Erythroblast (primary cell): Measurements from ENCODE around the gene NR4A3.

Source experiments
- DNase-seq, 2 experiments: peaks; one replicate each; lab custom pipeline; 2025; lab: John Stamatoyannopoulos, UW
- GATA1 ChIP-seq: IDR thresholded peaks from 2 replicates; pipeline ENCODE4 v1.6.1; 2011; ENCODE audit warnings: low read depth, mild to moderate bottlenecking, control low read depth, low read length, moderate library complexity
- POLR2A ChIP-seq: IDR thresholded peaks from 2 replicates; pipeline ENCODE4 v1.6.1; 2011; ENCODE audit warnings: mild to moderate bottlenecking, low read length

Gene NR4A3

DNA sequence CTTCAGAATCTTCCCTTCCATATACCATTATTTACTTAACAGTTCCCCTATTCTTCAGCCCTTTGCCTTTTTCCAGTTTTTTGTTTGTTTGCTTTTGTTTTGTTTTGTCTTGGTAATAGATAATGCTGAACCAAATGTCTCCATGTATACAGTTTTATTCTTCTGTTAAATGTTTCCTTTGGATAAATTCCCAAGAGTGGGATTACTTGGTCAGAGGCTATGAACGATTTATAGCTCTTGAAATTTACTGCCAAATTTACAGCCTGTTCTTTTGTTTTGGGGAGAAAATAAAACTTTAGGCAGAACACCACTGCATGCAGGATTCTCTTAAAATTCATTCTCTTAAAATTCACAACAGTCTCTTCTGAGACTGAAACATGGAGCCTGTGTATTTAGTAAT, 38.6 kb downstream of the NR4A3 start:
- DNase-seq = no peak
- TF ChIP-seq GATA1 (no peak), POLR2A (no peak)

DNA sequence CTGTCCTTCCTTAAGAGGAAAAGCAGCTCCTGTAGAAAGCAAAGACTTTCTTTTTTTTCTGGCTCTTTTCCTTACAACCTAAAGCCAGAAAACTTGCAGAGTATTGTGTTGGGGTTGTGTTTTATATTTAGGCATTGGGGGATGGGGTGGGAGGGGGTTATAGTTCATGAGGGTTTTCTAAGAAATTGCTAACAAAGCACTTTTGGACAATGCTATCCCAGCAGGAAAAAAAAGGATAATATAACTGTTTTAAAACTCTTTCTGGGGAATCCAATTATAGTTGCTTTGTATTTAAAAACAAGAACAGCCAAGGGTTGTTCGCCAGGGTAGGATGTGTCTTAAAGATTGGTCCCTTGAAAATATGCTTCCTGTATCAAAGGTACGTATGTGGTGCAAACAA, 42.3 kb downstream of the NR4A3 start:
- no peak for TF ChIP-seq POLR2A
- TF ChIP-seq GATA1 = no peak
- DNase-seq = no peak

DNA sequence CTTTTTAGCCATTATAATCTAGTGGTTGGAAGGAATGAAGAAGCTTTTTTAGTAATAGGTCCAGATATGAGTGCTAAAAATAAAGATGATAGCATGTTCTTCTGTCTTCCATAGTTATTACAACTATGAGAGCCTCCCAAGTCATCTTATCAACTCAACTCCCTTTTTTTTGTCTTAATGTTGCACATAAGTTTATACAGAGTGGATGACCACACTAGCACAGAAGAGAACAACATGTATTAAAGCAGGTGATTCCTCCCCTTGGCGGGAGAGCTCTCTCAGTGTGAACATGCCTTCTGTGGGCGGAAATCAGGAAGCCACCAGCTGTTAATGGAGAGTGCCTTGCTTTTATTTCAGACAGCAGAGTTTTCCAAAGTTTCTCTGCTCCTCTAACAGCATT, 44.7 kb downstream of the NR4A3 start:
- TF ChIP-seq POLR2A = no peak
- no peak for TF ChIP-seq GATA1
- no peak for DNase-seq

DNA sequence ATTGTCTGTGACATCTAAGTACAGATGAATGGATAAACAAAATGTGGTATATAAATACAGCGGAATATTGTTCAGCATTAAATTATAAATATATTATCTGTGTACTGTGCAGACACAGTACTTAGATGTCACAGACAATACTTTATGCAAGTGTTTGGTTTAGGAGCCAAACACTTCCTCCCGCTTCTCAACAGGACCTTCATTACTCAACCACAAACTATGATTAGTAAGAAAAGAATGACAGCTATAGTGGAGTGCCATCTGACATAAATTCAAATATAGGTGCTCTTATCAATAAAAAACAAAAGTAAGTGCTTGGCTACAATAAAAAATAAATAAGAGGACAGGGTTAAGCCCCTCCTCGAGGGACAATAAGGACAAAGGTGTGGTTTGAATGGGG, 45.9 kb downstream of the NR4A3 start:
- TF ChIP-seq GATA1 = no peak
- no peak for TF ChIP-seq POLR2A

DNA sequence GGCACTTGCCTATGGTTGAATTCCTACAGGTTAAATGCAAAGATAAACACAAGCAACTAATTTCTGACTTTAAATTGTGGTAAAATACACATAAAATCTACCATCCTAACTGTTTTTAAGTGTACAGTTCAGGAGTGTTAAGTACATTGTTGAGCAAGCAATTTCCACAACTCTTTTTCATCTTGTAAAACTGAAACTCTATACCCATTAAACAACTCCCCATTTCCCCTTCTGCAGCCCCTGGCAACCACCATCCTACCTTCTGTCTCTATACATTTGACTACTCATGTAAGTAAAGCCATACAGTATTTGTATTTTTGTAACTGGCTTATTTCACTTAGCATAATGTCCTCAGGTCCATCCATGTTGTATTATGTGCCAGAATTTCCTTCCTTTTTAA, 46.3 kb downstream of the NR4A3 start:
- TF ChIP-seq POLR2A (no peak), GATA1 (no peak)
- no peak for DNase-seq

More for the DNA sequence above, 45.9 kb downstream of the NR4A3 start:
- DNase-seq = no peak

DNA sequence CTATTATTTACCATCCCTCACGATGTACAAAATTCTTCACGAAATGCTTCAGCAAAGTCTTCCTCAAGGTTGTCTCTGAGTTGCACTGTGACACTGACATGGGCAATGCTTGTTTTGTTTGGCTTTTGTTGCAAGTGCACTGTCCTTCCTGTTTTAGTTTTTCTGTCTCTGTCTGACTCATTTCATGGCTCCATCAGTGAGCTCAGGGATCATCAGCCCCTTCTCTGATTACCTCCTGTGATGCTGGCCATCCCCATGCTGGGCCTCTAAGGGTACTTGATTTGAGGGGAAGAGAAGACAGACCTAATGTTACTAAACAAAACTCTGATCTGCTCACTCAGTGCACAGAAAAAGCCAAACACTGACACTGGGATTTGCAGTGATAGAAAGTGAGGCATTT, 47.2 kb downstream of the NR4A3 start:
- no peak for DNase-seq
- no peak for TF ChIP-seq GATA1
- no peak for TF ChIP-seq POLR2A

DNA sequence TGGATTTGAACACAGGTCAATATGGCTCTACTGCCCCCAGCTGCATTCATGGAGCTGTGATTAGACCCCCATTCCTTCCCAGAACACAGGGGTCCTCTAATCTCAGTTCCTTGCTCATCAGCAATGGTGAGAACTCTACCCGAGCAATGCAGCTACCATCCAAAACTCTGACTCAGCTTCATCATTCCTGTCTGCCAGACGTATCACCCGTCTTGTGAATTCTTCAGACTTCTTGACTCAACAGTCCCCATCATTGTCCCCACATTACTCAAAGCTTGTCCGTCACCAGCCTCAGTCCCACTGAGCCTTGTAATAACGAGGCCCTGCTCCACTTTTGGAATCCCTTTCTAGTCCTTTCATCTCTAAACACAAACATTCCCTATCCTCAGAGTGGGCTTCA, 48.4 kb downstream of the NR4A3 start:
- TF ChIP-seq POLR2A (no peak), GATA1 (no peak)
- DNase-seq = no peak

DNA sequence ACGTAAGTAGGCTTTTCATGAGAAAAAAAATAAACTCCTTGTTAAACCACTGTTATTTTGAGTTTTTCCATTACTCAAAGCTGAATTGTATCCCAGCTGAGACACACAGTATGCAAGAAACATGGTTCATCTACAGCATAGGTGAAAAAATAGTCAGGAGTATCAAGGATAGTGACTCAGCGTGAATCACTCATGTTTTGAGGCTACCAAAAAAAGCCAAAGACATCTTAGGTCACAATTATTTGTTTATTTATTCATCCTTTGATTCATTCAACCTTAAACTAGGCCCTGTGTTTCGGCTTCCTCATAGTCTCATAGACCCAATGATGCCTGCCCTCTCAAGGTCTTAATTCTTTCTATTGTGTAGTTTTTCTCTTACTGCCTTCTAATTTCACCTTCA, 51.8 kb downstream of the NR4A3 start:
- no peak for DNase-seq

DNA sequence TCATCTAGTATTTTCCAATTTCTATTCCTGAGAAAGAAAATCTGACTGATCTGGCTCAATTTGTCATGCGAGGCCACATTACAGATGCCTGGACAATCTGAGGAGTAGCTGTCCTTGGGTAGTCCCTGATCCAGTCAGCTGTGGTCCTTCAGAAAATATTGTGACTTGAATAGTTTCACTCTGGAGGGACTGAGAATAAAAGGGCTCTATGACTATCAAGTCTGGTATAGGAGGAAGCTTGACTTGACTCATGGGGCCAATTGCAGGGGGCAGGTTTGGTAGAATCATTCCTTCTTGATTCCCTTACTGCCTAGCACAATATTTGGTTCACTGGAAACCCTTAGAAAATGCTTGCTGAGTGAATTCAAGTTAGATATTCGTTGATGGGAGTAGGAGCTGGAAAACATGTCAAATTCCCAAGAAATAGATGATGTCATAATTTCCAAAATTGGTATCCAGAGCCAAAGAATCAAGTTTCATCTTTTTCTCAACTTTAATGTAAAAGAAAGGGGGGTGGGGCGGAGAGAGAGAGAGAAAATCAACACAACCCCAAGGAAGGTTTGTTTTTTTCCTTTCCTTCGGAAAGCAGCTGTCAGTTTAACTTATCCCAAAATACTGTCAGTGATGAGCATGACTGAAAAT, 52.4 kb downstream of the NR4A3 start:
- no peak for TF ChIP-seq POLR2A
- no peak for TF ChIP-seq GATA1
- no peak for DNase-seq

More for the DNA sequence above, 51.8 kb downstream of the NR4A3 start:
- no peak for TF ChIP-seq GATA1
- TF ChIP-seq POLR2A = no peak

DNA sequence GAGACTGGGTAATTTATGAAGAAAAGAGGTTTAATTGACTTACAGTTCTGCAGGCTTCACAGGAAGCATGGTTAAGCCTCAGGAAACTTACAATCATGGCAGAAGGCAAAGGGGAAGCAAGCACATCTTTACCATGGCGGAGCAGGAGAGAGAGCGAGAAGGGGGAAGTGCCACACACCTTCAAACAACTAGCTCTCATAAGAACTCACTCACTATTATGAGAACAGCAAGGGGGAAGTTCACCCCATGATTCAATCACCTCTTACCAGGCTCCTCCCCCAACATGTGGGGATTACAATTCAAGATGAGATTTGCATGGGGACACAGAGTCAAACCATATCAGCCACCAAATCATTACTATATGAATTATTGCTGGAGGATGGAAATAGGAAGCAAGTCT, 54.5 kb downstream of the NR4A3 start:
- DNase-seq = no peak
- TF ChIP-seq GATA1 (no peak), POLR2A (no peak)

DNA sequence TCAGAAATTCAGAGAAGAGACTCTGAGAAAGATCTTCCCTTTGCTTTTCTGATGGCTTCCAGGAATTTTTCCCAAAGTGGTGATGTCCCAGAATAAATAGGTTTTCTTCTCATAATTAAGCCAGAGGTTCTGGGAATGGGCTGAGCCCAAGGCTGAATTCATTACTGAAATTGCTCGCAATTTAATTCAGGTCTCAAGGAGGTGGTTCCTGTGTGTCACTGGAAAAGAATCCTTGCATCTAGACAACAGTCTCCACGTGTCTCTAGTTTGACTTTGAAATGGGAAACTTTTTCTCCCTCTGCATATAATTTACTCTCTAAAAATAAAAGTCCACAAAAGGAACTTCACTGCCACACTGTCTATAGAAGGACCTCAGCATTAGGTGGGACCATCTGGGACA, 57.0 kb downstream of the NR4A3 start:
- no peak for DNase-seq
- TF ChIP-seq GATA1 (no peak), POLR2A (no peak)

DNA sequence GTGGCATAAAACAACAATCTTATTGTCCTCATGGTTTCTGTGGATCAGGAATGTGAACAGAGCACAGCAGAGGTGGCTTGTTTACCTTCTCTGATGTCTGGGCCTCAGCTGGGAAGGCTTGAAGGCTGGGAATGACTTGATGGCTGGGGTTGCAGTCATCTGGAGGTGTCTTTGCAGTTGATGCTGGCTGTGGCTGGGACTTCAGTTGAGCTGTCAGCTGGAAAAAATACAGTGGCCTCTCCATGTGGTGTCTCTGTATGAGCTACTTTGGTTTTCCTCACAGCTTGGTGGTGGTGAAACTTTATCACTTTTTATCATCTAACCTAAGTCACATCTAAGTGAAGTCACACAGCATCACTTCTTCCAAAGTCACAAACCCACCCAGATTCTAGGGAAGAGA, 60.1 kb downstream of the NR4A3 start:
- DNase-seq = no peak
- TF ChIP-seq GATA1 (no peak), POLR2A (no peak)

DNA sequence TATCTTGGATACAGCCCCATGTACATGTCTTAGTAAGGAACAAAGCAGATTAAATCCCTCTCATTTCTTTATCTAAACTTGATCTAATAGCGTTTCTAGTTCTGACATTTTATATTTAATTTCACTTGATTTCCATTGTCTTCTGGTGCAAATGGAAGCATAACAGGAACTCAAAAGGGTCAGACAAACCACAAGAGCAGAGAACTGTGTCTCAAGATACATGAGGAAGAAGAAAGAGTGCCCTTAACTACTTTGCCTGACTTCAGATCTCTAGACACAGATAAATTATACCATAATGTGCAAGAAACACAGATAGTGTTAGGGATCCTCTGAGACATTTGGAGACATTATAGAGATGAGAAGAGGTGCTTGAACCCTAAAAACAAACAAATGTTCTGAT, 64.1 kb downstream of the NR4A3 start:
- DNase-seq = no peak
- TF ChIP-seq GATA1 (no peak), POLR2A (no peak)

DNA sequence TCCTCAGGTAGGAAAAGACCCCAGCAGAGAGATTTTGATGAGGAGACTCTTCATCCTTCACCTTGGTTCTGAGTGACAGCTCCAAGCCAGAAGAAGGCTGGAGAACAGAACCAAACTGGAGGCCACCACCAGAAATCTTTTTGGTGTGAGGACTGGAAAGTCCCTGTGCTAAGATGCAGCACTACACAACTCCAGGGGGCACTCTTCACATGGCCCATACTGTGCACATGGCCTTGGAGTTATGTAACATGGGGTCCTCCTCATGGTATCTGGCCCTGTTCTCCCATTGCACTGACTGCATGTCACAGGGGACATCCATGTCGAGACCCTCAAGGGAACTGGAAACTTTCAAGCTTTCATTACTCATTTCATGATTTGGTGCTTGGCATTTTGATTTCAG, 67.4 kb downstream of the NR4A3 start:
- no peak for TF ChIP-seq GATA1
- TF ChIP-seq POLR2A = no peak
- peak in 1 of 2 experiments; percentile 5 for DNase-seq

DNA sequence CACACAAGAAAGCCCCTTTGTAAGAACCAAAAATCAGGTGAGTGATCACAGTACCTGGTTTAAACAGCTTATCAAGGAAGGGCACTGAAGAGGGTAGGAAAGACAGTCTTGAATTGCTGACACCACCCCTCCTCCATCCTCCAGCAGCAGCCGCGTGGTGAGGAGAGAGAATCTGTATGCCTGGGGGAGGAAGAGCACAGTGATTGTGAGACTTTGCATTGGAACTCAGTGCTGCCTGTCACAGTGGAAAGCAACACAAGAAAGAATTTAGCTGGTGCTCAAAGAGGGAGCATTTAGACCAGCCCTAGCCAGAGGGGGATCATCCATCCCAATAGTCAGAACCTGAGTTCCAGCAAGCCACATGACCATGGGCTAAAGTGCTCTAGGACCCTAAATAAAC, 73.1 kb downstream of the NR4A3 start:
- DNase-seq = no peak

More for the DNA sequence above, 73.1 kb downstream of the NR4A3 start:
- no peak for TF ChIP-seq GATA1
- no peak for TF ChIP-seq POLR2A
